Limb (tissue), 2 donors: ENCODE results near the gene TRAF4.
A peak's percentile ranks its signal among the peaks of the same experiment; 100 is the strongest.
"Not testable (repeated sequence)": the region's sequence is repeated elsewhere in the genome, so short reads cannot be mapped to it uniquely, and the experiment has no call there.

Source experiments
- DNase-seq, 2 donors: peaks; one replicate each; pipeline ENCODE4 v3.0.0-alpha.2; 2016; ENCODE audit errors: extremely low spot score in 2 of 2

The TRAF4 gene

DNA sequence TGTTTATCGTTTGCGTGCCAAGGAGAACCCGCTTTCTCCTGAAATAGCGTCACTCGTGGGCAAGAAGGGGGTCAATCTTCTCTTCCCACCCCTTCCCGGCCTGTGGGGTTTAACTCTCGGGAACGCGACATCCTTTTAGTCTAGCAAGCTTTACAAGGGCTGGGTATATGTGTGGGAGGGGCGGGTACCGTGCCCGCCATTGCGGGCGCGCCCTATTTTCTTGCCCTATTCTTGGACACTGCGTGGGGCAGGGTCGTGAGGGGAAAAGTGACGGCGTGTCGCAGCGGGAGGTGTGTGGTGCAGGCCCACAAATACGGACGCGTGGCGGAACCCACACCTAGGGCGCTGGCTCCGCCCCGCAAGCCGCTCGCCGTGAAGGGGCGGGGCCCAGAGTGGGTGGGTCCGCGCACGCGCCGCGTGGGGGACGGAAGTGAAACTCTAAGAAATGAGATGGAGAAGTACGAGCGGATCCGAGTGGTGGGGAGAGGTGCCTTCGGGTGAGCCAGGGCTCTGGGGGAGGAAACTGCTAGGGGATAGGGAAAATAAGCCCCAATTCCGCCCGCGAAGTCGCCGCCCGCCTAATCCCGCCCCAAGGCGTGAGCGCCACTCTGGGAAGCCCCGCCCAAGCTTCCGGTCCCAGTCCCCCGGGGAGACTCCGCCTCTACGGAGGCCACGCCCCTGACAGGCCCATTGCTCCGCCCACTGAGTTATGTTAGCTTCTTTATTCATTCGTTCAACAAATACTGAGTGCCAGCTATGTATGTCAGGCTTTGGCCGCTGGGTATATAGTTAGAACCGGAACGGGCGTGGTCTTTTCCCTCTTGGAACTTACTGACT is 15.2 kb upstream of the TRAF4 start, which contains the start of gene NEK8:
Gene NEK8 (plus strand): TSS at position 425 of the 837 bp plus-strand sequence. CDS start 26 bp downstream, at position 451.
- peak; percentile 95 to 97 for DNase-seq

DNA sequence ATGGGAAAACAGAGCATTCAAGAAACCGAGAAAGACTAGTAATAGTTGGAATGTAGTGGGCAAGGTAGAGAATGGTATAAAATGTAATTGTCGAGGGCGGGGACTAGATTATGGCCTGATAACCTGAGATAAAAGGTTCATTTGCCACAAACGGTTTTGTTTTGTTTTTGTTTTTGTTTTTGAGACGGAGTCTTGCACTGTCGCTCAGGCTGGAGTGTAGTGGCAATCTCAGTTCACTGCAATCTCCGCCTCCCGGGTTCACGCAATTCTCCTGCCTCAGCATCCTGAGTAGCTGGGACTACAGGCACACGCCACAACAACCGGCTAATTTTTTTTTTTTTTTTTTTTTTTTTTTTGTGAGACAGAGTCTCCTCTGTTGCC is 13.9 kb upstream of the TRAF4 start:
- no peak for DNase-seq

DNA sequence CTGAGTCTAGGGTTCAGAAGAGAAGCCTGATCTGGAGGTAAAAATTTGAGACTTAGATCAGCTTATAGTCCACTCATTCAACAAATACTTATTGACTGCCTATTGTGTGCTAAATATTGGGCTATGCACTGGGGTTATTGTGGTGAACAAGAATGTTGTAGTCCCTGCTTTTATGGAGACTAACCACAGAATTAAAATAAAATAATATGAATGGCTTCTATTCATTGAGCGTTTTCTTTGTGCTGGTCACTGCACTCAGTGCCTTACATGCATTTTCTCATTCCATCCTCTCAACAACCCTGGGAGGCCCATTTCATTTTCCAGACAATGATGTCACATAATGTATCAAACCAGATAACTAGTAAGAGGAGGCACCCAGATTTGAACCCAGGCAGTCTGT is 10.5 kb upstream of the TRAF4 start:
- no peak for DNase-seq

DNA sequence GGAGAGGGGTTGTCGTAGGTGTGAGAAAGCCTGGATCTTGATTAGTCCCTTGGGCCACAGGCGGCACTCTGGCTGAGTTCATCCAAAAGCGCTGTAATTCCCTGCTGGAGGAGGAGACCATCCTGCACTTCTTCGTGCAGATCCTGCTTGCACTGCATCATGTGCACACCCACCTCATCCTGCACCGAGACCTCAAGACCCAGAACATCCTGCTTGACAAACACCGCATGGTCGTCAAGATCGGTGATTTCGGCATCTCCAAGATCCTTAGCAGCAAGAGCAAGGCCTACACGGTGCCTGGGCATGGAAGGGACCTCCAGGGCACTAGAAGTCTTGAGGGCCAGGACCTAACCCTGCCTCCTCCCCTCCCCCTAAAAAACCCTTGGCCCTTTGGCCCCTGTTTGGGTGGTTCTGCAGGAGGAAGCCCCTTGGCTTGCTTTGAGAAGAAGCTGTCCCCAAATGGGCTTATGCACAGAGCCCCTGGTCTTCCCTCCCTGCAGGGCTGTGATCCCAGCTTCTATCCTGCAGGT is 9.0 kb upstream of the TRAF4 start:
- no peak for DNase-seq

DNA sequence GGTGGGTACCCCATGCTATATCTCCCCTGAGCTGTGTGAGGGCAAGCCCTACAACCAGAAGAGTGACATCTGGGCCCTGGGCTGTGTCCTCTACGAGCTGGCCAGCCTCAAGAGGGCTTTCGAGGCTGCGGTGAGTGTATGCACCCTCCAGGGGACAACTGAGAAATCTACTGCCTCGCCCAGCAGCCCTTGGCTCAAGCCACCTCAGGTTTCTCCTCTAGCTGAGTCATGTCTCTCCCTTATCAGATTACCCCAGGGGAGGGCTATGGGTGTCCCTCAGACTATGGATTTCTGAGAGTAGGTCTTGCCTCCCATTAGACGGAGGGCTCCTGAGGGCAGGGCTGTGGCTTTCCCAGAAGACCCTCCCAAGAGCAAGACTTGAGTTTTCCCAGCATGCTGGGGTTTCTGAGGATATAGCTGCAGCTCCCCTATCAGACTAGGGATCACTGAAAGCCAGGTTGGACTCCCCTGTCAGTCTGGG is 8.5 kb upstream of the TRAF4 start:
- DNase-seq: no peak

DNA sequence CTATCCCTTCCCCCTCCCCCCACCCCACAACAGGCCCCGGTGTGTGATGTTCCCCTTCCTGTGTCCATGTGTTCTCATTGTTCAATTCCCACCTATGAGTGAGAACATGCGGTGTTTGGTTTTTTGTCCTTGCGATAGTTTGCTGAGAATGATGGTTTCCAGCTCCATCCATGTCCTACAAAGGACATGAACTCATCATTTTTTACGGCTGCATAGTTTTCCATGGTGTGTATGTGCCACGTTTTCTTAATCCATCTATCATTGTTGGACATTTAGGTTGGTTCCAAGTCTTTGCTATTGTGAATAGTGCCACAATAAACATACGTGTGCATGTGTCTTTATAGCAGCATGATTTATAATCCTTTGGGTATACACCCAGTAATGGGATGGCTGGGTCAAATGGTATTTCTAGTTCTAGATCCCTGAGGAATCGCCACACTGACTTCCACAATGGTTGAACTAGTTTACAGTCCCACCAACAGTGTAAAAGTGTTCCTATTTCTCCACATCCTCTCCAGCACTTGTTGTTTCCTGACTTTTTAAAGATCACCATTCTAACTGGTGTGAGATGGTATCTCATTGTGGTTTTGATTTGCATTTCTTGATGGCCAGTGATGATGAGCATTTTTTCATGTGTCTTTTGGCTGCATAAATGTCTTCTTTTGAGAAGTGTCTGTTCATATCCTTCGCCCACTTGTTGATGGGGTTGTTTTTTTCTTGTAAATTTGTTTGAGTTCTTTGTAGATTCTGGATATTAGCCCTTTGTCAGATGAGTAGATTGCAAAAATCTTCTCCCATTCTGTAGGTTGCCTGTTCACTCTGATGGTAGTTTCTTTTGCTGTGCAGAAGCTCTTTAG is 7.7 kb upstream of the TRAF4 start:
- not testable (repeated sequence) for DNase-seq

DNA sequence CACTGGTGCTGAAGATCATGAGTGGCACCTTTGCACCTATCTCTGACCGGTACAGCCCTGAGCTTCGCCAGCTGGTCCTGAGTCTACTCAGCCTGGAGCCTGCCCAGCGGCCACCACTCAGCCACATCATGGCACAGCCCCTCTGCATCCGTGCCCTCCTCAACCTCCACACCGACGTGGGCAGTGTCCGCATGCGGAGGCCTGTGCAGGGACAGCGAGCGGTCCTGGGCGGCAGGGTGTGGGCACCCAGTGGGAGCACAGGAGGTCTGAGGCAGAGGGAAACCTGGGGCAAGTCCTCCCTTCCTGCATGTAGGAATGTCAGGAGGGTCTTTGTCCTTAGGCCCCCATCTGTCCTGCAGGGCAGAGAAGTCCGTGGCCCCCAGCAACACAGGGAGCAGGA is 6.5 kb upstream of the TRAF4 start:
- DNase-seq: no peak

DNA sequence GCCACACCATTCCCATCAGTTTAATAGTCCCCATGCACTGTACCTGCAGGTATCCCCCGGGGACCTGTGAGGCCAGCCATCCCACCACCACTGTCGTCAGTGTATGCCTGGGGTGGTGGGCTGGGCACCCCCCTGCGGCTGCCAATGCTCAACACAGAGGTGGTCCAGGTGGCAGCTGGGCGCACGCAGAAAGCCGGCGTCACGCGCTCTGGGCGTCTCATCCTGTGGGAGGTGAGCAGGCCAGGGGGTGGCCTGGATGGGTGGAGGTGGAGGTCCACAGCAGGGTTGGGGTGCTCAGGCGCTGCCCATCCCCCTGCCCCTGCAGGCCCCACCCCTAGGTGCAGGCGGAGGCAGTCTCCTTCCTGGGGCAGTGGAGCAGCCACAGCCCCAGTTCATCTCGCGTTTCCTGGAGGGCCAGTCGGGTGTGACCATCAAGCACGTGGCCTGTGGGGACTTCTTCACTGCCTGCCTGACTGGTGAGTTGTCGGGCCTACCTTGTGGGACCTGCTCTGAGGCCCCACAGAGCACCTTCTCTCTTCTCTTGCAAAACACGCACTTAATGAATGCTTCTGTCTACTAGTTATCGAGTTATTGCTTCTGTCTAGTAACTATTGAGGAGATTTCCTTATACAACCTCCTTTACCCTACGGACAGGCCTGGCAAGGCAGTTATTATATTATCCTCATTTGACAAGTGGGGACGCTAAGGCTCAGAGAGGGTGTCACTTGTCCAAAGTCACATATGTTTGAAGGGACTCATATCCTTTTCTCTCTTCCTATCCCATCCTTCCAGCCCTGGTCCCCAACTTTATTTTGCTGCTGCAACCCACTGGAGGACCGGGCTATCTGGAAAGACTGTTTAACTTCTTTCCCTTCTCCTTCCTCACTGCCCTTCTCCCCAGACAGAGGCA is 5.8 kb upstream of the TRAF4 start:
- no peak for DNase-seq

DNA sequence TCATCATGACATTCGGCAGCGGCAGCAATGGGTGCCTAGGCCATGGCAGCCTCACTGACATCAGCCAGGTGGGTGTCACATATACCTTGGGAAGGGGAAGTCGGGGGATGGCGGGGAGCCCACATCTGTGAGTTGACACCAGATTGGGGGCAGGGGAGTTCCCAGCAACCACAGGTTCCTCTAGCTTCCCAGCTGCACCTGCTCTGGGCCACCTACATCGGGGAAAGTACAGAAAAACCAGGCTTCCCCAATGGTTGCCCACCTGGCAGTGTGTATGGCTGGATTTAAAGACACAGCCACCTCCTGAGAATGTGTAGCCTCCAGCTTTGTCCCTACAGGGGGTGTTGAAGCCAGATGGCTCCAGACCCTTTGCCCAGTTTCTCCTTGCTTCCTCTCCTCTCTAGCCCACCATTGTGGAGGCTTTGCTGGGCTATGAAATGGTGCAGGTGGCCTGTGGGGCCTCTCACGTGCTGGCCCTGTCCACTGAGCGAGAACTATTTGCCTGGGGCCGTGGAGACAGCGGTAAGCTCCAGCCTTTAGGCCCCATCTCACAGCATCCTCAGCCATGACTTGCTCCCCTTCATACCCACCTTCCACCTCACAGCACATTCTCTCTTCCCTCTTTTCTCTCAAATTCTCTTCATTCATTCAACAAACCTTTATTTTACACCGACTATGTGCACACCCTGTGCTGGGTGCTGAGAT is 5.0 kb upstream of the TRAF4 start:
- DNase-seq: no peak

DNA sequence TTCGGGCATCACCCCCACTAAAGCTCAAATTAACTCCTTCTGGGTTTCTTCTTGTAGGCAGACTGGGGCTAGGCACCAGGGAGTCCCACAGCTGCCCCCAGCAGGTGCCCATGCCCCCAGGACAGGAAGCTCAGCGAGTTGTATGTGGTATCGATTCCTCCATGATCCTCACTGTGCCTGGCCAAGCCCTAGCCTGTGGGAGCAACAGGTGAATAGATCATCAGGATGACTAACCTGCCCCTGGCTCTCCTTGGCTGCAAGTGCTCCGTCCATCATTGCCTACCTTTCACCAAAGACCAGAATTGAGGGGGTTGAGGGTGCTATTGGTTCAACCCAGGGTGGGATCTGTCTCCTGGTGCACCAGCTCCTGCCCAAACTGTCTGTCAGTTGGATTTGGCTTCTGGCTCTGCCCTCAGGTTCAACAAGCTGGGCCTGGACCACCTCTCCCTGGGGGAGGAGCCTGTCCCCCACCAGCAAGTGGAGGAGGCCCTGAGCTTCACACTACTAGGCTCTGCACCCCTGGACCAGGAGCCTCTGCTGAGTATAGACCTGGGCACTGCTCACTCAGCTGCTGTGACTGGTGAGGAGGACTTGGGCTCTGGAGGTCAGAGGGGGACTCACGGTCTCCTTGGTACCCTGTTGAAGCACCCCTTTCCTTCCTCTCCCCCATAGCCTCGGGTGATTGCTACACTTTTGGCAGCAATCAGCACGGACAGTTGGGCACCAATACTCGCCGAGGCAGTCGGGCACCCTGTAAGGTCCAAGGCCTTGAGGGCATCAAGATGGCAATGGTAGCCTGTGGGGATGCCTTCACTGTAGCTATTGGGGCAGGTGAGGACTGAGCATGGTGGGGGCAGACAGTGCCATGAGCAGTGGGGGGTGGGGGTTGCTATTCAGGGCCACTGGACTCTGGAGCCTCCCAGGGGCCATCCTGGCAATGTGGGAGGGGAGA is 3.1 kb upstream of the TRAF4 start:
- no peak for DNase-seq

DNA sequence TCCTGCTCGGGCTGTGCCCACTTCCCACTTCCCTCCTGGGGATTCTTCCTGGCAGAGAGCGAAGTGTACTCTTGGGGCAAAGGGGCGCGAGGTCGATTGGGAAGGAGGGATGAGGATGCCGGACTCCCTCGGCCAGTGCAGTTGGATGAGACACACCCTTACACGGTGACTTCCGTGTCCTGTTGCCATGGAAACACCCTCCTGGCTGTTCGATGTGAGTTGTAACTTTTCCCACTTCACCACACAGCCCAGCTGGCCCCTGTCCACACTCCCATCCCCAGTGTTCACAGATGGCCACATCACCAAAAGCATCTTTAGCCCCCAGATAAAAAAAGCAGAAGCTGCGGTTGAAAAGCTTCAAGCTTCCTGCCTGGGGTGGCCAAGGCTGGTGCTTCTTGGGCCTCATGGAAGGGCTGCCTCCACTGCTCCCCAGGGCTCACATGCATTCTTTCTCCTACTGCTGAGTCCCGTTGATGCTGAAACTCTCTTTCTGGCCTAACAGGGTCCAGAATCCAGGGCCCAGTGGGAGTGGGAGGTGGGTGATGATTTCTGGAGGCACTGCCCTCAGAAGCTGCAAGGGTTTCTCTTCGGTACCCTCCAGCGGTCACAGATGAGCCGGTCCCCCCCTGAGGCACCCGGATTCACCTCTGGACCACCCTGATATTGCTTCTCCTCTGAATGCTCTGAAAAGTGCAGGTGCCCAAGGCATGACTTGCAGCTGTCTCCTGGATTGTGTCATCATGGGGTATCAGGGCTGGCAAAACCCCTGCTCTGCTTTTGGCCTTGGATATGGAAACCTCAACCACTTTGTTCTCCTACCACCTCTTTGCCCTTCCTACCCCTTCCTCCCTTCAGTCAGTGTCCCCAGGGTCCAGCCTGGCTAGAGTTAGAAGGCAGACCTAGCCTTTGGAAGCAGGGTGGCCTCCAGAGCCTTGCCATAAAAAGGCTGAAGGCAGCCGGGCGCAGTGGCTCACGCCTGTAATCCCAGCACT is 2.2 kb upstream of the TRAF4 start:
- no peak for DNase-seq

DNA sequence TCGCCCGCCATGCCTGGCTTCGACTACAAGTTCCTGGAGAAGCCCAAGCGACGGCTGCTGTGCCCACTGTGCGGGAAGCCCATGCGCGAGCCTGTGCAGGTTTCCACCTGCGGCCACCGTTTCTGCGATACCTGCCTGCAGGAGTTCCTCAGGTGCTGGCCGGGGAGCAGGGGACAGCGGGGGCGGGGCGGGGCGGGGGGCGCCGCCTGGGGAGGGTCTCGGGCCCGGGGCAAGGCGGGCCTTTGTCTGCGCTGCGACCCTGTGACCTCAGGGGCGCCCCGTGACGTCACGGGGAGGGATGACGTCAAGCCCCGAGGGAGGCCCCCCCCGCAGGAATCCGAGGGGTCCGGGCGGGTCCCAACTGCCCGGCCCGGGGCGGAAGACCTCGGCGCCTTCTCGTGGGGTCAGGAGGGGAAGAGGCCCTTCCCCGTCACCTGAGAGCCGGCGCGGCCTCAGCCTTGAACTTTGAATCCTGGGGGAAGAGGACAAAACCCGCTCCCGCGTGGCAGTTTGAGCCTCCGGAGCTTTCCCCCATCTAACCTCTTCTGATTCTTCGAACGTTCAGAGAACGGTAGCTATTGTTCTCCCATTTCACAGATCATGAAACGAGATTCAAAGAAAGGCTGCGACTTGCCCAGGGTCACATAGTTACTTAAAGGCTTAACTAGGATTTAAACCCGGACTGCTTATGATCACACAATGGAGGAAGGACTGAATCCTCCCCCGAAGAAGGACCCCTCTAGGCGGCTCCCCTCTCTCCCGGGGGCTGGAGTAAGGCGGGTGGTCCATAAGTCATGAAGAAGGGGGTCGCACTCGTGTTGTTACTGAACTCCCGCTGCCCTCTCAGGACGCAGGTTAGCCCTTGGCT is 527 bp downstream of the TRAF4 start:
- peak; percentile 40 to 91 for DNase-seq

DNA sequence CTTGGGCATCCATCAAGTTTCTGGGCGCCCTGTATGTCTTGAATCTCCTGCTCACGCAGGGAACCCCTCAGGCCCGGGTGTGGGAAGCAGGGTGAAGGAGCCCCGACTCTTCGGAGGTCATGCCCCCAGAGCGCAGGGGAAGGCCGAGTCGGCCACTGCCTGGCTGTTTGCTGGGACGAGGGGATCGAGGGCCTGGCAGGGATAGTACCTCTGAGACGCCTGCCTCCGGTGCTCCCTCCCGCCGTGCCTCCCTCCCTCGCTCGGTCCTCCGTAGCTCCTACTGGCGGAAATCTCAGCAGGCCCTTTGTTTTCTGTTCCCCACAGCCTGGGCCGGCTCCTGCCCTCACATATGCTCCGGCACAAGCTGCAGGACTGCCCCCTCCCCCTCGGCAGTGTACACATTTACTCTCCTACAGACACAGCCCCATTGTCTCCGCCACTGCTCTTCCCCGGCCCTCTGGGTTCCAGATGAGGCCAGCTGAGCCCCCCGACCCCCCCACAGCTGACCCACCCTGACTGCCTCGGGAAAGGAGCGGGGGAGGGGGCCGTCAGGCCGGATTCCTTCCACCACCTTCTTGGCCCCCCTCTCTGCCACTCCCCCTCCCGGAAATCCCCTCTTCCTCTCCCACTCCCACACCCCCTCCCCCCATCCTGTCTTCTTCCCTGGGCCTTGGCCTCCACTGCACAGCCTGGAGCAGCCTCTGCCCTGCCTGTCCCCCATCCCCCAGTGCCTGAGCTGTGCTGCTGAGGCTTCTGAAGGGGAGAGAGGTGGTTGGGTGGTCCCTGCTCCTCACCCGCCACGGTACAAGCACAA is 1.4 kb downstream of the TRAF4 start:
- peak; percentile 68 to 88 for DNase-seq

DNA sequence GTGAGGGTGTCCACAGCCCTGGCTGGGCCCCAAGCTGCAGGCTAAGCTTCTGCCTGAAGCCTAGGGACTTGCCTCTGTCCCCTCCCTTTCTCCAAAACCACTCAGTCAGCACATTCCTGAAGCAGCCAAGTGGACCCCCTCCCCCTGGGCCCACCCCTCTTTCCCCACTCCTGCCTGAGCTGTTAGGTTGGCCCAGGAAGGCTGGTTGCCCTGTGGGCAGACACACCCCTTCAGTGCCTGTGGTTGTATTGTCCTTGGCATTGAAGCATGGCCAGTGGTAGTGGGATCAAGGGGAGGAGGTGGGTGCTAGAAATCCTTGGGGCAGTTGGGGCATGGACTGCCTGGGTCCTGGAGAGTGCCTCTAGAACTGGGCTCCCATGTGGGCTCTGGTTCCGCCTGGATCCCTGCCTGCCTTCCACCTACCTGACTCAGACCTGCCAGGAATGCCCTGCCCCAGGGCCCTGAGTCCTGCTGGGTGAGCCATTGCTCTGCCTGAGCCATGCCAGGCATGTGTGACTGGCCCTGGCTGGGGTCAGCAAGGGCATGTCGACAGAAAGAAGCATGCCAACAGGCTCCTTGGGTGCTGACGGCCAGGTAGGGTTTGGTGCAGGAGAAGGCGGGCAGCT is 2.1 kb downstream of the TRAF4 start:
- peak in 1 of 2 donors; percentile 45 for DNase-seq

DNA sequence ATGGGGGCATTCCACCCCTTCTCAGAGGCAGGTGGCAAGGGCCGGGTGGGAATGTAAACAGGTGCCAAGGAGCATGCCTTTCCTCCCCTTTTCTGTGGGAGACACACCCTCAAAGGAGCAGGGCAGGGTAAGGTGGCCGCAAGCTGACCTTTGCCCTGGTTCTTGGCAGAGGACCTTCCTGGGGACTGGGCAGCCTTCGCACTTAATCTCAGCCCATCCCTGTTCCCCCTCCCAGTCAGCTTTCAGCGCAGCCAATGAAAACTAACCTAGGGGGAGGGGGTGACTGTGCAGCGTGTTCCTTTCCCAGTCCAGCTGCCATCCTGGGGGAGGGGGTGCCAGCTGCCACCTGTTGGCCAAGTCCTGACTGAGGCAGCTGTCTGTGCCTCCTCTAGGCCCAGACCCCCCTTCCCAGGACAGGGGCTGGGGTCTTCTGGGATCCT is 2.8 kb downstream of the TRAF4 start:
- peak; percentile 70 to 80 for DNase-seq
